Upper lobe of left lung (tissue), 6 donors: ENCODE results near the gene LRP5. TPM values are rescaled to one million over a fixed set of nuclear protein-coding genes. Genes with fewer than 3 reads are reported as not detected.
"Not testable (repeated sequence)": the region's sequence is repeated elsewhere in the genome, so short reads cannot be mapped to it uniquely, and the experiment has no call there.

Experiments used
- ATAC-seq, 2 donors: fragments of 200-7000 bp; cut with Tn5 transposase; one replicate each; pipeline ENCODE4 v1.9.1; 2022; ENCODE audit warnings: mild to moderate bottlenecking in 2 of 2, moderate library complexity in 2 of 2; ENCODE audit not compliant: low FRiP score in 2 of 2
- DNase-seq, 2 donors: peaks; one replicate each; pipeline ENCODE4 v3.0.0-alpha.2; 2019 to 2020
- H3K27ac ChIP-seq, 4 donors: fragments of 200-600 bp; sonication (generic); one replicate each; pipeline ENCODE4 v1.5.1; 2016 to 2019
- H3K27me3 ChIP-seq, 4 donors: fragments of 200-600 bp; sonication (generic); one replicate each; pipeline ENCODE4 v1.5.1; 2017 to 2019
- H3K36me3 ChIP-seq, 4 donors: fragments of 200-600 bp; sonication (generic); one replicate each; pipeline ENCODE4 v1.5.1; 2016 to 2019
- H3K4me1 ChIP-seq, 4 donors: fragments of 200-600 bp; sonication (generic); one replicate each; pipeline ENCODE4 v1.5.1; 2018 to 2019
- H3K4me3 ChIP-seq, 4 donors: fragments of 200-600 bp; sonication (generic); one replicate each; pipeline ENCODE4 v1.5.1; 2017 to 2019; ENCODE audit warnings: mild to moderate bottlenecking in 2 of 4, moderate library complexity in 1 of 4
- H3K9me3 ChIP-seq, 4 donors: fragments of 200-600 bp; sonication (generic); one replicate each; pipeline ENCODE4 v1.5.1; 2018 to 2019
- CTCF ChIP-seq, 6 experiments: fragments of 450-650 bp in 4 of 6; fragments of 200-600 bp in 2 of 6; sonication (generic) in 2 of 6; IDR thresholded peaks; one replicate each; pipeline ENCODE4 v1.5.1; 2016 to 2019; ENCODE audit warnings: antibody characterized with exemption in 6 of 6
- EP300 ChIP-seq, 4 donors: sonication (generic); formaldehyde crosslinking; IDR thresholded peaks; one replicate each; pipeline ENCODE4 v1.5.1; 2017; ENCODE audit warnings: antibody characterized with exemption in 4 of 4, control low read depth in 2 of 4
- POLR2A ChIP-seq, 4 donors: fragments of 450-650 bp; IDR thresholded peaks; one replicate each; pipeline ENCODE4 v1.5.1; 2016 to 2017; ENCODE audit warnings: antibody characterized with exemption in 4 of 4, mild to moderate bottlenecking in 2 of 4
- POLR2AphosphoS5 ChIP-seq, 2 donors: sonication (generic); formaldehyde crosslinking; IDR thresholded peaks; one replicate each; pipeline ENCODE4 v1.5.1; 2017; ENCODE audit warnings: antibody characterized with exemption in 2 of 2
- WGBS, 2 donors: methylation state at CpG; one replicate each; pipeline ENCODE4 v1.1.5; 2017 to 2018; 5-methylcytosine and 5-hydroxymethylcytosine counted together
- total RNA-seq, 6 donors: library from RNA; depleted of rRNA in 4 of 6; stranded (reverse); fragments of >200 nt in 4 of 6; gene quantifications; one replicate each; pipeline versions ENCODE4 v1.1.0 to v1.2.1, GENCODE V29; 2016 to 2021
- donor health status: DM: no; HTN: no; CAD: no; lungs with moderate emphysema.
- donor health status: DM: no; HTN: yes; CAD: no; lungs with severe emphysema.

LRP5 gene
- total RNA-seq, 6 donors from 2014 or later, result 51.5 to 79.4 (median 67.6) TPM

- Histone ChIP-seq H3K36me3 (peaks cover 5 to 15% (median 8%) of the 10 kb centered on the region in 4 donors), H3K27me3 (no peaks in the 10 kb centered on the region), H3K9me3 (no peaks in the 10 kb centered on the region), H3K27ac (peak overlapping the region in 3 of 4 donors; percentile 61 to 84 (median 76)), H3K4me1 (peaks cover 18 to 28% (median 24%) of the 10 kb centered on the region in 4 donors), H3K4me3 (no peak overlapping the region)
- TF ChIP-seq POLR2A (IDR thresholded peaks at IDR 0.05) (no peak), EP300 (IDR thresholded peaks at IDR 0.05) (no peak), CTCF (IDR thresholded peaks at IDR 0.05) (no peak), POLR2AphosphoS5 (IDR thresholded peaks at IDR 0.05) (no peak)
- peak in 1 of 2 donors; percentile 73 for DNase-seq
- ATAC-seq, result no peak
- WGBS, 2 donors, result 44 to 77% methylated on average over 5 to 12 of the region's 13 CpGs
These were observed 87.5 kb downstream of the LRP5 start for GRCh38 chr11:68399916-68400315.

GRCh38 chr11:68400584-68400983, 88.2 kb downstream of the LRP5 start:
- peaks cover 5 to 14% (median 8%) of the 10 kb centered on the region in 4 donors for H3K36me3 ChIP-seq
- H3K4me1 ChIP-seq, result peaks cover 18 to 29% (median 25%) of the 10 kb centered on the region in 4 donors
- H3K27ac ChIP-seq, result peak overlapping the region in 1 of 4 donors; percentile 84
- 92 to 96% methylated on average over 7 of the region's 7 CpGs for WGBS, 2 donors
- DNase-seq, H3K9me3 ChIP-seq, ATAC-seq, H3K4me3 ChIP-seq, H3K27me3 ChIP-seq: not testable (repeated sequence)

GRCh38 chr11:68401856-68402255, 89.5 kb downstream of the LRP5 start:
- Histone ChIP-seq H3K9me3 (no peaks in the 10 kb centered on the region), H3K27me3 (no peaks in the 10 kb centered on the region), H3K27ac (no peak overlapping the region), H3K4me1 (peaks cover 30 to 41% (median 34%) of the 10 kb centered on the region in 4 donors), H3K36me3 (peaks cover 5 to 11% (median 8%) of the 10 kb centered on the region in 4 donors), H3K4me3 (no peak overlapping the region)
- DNase-seq, result no peak
- 82 to 92% methylated on average over 7 of the region's 7 CpGs for WGBS, 2 donors
- no peak for ATAC-seq
- no peak for TF ChIP-seq POLR2A (IDR thresholded peaks at IDR 0.05)
- TF ChIP-seq CTCF (IDR thresholded peaks at IDR 0.05), result no peak
- no peak for TF ChIP-seq POLR2AphosphoS5 (IDR thresholded peaks at IDR 0.05)
- no peak for TF ChIP-seq EP300 (IDR thresholded peaks at IDR 0.05)

GRCh38 chr11:68402355-68403031, 90.1 kb downstream of the LRP5 start:
- 96 to 99% methylated on average over 7 to 15 of the region's 15 CpGs for WGBS, 2 donors
- H3K27ac ChIP-seq, result no peak overlapping the region
- DNase-seq (no peak), ATAC-seq (no peak)
- peaks cover 31 to 46% (median 34%) of the 10 kb centered on the region in 4 donors for H3K4me1 ChIP-seq
- no peaks in the 10 kb centered on the region for H3K27me3 ChIP-seq
- no peaks in the 10 kb centered on the region for H3K9me3 ChIP-seq
- TF ChIP-seq CTCF (IDR thresholded peaks at IDR 0.05), result peak in 1 of 6 experiments; percentile 10
- TF ChIP-seq POLR2AphosphoS5 (IDR thresholded peaks at IDR 0.05), result no peak
- no peak for TF ChIP-seq EP300 (IDR thresholded peaks at IDR 0.05)
- no peak for TF ChIP-seq POLR2A (IDR thresholded peaks at IDR 0.05)
- H3K36me3 ChIP-seq, result peaks cover 5 to 11% (median 8%) of the 10 kb centered on the region in 4 donors
- no peak overlapping the region for H3K4me3 ChIP-seq

GRCh38 chr11:68403424-68403823, 91.0 kb downstream of the LRP5 start:
- peaks cover 25 to 40% (median 29%) of the 10 kb centered on the region in 4 donors for H3K4me1 ChIP-seq
- H3K4me3 ChIP-seq, result no peak overlapping the region
- no peaks in the 10 kb centered on the region for H3K9me3 ChIP-seq
- H3K36me3 ChIP-seq, result peaks cover 5 to 11% (median 8%) of the 10 kb centered on the region in 4 donors
- H3K27ac ChIP-seq, result no peak overlapping the region
- TF ChIP-seq POLR2A (IDR thresholded peaks at IDR 0.05), result no peak
- TF ChIP-seq CTCF (IDR thresholded peaks at IDR 0.05), result no peak
- no peak for TF ChIP-seq POLR2AphosphoS5 (IDR thresholded peaks at IDR 0.05)
- TF ChIP-seq EP300 (IDR thresholded peaks at IDR 0.05), result no peak
- ATAC-seq, result no peak
- WGBS, 2 donors, result 98 to 99% methylated on average over 15 to 18 of the region's 18 CpGs
- no peaks in the 10 kb centered on the region for H3K27me3 ChIP-seq
- peak in 1 of 2 donors; percentile 48 for DNase-seq
